ENCODE measurements around the gene LRRC25.

Gene LRRC25

DNA sequence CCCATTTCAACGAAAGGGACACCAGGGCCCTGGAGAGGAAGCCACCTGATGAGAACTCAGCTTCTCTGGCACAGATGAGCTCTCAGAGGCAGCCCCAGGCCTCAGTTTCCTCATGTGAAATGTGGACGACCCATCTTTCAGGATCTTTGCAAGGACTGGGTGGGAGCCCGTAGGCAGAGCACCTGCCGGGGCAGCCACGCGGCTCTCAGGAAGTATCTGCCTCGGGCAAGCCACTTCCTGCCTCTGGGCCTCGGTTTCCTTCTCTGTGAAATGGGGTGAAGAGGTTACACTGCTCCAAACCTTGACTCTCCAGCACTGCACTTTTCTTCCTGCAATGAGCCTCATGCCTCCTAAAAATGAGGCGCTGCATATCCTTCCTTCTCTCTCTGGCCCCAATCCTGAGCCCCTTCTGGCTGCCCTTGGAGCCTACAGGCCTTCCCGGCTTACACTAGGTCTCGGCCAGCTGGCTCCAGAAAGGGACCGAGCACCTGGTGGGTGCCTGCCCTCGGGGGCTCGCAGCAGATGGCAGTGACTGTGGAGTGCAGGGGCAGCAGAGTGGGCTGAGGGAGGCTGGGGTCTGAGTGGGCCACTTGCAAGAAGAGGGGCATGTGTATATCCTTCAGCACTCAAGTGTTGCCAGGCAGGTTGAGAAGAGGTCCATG lies 25.2 kb upstream of the LRRC25 start:
- no peak for TF ChIP-seq SIN3A (IDR thresholded peaks at IDR 0.05; ENCODE audit: borderline replicate concordance, insufficient read depth, low read length)
- TF ChIP-seq POLR2AphosphoS5 (IDR thresholded peaks at IDR 0.05; ENCODE audit: low read depth, low read length): no peak
- TF ChIP-seq TAF1 (IDR thresholded peaks at IDR 0.05; ENCODE audit: borderline replicate concordance, insufficient read depth, low read length): no peak
- no peak for TF ChIP-seq FOXP2 (optimal IDR thresholded peaks at IDR 0.05; ENCODE audit: borderline replicate concordance, extremely low read depth, extremely low read length, insufficient read depth)
- TF ChIP-seq, protein P1, sequence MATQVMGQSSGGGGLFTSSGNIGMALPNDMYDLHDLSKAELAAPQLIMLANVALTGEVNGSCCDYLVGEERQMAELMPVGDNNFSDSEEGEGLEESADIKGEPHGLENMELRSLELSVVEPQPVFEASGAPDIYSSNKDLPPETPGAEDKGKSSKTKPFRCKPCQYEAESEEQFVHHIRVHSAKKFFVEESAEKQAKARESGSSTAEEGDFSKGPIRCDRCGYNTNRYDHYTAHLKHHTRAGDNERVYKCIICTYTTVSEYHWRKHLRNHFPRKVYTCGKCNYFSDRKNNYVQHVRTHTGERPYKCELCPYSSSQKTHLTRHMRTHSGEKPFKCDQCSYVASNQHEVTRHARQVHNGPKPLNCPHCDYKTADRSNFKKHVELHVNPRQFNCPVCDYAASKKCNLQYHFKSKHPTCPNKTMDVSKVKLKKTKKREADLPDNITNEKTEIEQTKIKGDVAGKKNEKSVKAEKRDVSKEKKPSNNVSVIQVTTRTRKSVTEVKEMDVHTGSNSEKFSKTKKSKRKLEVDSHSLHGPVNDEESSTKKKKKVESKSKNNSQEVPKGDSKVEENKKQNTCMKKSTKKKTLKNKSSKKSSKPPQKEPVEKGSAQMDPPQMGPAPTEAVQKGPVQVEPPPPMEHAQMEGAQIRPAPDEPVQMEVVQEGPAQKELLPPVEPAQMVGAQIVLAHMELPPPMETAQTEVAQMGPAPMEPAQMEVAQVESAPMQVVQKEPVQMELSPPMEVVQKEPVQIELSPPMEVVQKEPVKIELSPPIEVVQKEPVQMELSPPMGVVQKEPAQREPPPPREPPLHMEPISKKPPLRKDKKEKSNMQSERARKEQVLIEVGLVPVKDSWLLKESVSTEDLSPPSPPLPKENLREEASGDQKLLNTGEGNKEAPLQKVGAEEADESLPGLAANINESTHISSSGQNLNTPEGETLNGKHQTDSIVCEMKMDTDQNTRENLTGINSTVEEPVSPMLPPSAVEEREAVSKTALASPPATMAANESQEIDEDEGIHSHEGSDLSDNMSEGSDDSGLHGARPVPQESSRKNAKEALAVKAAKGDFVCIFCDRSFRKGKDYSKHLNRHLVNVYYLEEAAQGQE (IDR thresholded peaks at IDR 0.05; ENCODE audit: insufficient read depth in 1 of 2, low read depth in 2 of 2, low read length in 2 of 2): no peak

DNA sequence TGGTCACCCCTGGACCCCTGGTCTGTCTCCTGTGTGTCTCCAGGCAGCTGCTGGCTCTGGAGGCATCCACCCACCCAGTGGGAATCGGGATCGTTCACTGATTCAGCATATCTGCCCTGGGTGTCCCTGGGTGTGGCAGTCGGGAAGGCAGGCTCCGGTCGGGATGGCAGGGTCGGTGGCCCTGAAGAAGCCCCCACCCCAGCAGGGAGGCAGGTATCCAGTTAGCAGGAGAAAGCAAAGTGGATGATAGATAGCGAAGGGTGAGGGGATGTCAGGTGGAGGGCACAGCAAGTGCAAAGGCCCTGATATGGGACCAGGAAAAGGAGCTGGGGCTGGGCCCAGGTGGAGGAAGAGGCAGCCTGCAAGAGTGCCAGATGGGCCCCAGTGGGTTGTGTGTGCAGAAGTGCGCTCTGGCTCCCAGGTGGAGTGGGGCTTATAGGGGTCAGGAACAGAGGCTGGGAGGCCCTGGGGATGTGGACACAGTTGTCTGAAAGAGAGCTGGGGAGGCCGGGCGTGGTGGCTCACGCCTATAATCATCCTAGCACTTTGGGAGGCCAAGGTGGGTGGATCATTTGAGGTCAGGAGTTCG lies 24.0 kb upstream of the LRRC25 start:
- TF ChIP-seq TAF1 (IDR thresholded peaks at IDR 0.05; ENCODE audit: borderline replicate concordance, insufficient read depth, low read length) (no peak), POLR2AphosphoS5 (IDR thresholded peaks at IDR 0.05; ENCODE audit: low read depth, low read length) (no peak), FOXP2 (optimal IDR thresholded peaks at IDR 0.05; ENCODE audit: borderline replicate concordance, extremely low read depth, extremely low read length, insufficient read depth) (no peak), SIN3A (IDR thresholded peaks at IDR 0.05; ENCODE audit: borderline replicate concordance, insufficient read depth, low read length) (no peak)
- TF ChIP-seq, protein P1 (IDR thresholded peaks at IDR 0.05; ENCODE audit: insufficient read depth in 1 of 2, low read depth in 2 of 2, low read length in 2 of 2): no peak

DNA sequence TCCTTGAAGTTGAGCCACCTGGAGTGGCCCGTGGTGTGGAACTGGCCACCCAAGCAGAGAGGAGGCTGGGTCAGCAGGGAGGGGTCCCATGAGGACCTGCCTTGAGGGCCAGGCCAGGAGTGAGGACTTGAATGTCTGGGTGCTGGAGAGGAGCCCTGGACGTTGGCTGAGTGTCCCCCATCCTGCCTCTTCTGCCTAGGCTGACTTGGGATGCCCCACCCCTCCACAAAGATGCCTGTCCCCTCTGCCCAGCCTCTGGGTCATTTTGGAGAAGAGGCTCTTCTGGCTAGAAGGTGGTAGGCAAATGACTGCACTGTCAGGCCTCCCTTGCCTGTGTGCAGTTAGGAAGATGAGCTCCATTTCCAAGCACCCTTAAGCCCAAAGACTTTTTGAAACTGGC lies 23.5 kb upstream of the LRRC25 start:
- TF ChIP-seq SIN3A (IDR thresholded peaks at IDR 0.05; ENCODE audit: borderline replicate concordance, insufficient read depth, low read length) (no peak), TAF1 (IDR thresholded peaks at IDR 0.05; ENCODE audit: borderline replicate concordance, insufficient read depth, low read length) (no peak), POLR2AphosphoS5 (IDR thresholded peaks at IDR 0.05; ENCODE audit: low read depth, low read length) (no peak), FOXP2 (optimal IDR thresholded peaks at IDR 0.05; ENCODE audit: borderline replicate concordance, extremely low read depth, extremely low read length, insufficient read depth) (no peak)
- TF ChIP-seq, protein P1 (IDR thresholded peaks at IDR 0.05; ENCODE audit: insufficient read depth in 1 of 2, low read depth in 2 of 2, low read length in 2 of 2): no peak

DNA sequence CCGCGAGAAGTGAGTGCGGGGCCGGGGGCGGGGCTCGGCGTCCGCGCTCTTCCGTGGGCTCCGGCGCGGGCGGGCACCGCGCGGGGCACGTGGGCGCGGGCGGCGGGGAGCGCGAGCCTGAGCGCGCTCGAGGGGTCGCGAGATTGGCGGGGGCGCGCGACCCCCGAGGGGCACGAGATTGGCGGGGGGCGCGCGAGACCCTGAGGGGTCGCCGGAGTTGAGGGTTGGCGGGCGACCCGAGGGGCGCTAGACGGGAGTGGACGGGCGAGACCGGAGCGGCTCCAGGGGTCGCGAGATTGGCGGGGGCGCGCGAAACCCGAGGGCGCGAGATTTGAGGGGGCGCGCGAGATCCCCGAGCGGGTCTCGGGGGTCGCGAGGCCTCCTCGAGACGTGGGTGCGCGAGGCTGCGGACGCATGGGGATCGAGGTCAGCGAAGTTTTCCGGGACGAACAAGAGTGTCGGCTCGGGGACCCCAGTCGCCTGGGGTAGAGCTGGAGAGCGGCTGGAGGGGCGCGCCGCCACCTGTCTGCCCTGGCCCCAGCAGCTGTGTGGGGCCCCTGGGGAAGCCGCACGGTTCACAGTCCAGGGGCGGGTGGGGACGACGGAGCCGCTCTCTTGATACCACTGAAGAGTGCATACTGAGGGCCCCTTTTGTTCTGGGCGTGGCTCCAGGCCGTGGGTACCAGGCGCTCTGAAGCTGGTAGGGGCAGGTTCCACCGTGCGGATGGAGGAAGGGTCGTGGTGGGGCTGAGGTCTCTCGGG lies 22.5 kb upstream of the LRRC25 start:
- TF ChIP-seq FOXP2 (optimal IDR thresholded peaks at IDR 0.05; ENCODE audit: borderline replicate concordance, extremely low read depth, extremely low read length, insufficient read depth) (no peak), TAF1 (IDR thresholded peaks at IDR 0.05; ENCODE audit: borderline replicate concordance, insufficient read depth, low read length) (0 out of 2 replicates have a peak, but pooled peaks have one; percentile 18), SIN3A (IDR thresholded peaks at IDR 0.05; ENCODE audit: borderline replicate concordance, insufficient read depth, low read length) (0 out of 2 replicates have a peak, but pooled peaks have one; percentile 1)

DNA sequence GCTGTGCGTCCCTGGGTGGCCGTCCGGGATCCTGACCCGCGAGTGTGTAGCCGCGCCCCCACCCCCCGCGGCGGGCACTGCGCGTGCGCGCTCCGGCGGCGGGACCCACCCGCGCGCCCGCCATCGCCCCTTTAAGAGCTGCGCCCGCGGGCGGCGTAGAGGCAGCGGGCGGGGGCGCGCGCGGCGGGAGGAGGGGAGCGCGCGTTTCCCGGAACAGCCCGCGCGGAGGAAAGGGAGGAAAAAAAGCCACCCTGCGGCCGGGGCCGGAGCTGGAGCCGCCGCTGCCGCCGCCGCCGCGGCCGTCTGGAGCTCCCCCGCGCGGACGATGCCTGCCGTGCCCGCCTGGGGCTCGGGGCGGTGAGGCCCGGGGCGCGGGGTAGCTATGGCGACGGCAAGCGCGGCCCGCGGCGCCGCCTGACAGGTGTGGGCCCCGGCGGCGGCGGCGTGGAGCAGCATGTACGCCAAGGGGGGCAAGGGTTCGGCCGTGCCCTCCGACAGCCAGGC lies 21.8 kb upstream of the LRRC25 start, which contains the start of gene SSBP4:
TSS of gene SSBP4 (plus strand) at position 204 of the 504 bp plus-strand sequence. CDS start at position 455, 251 bp downstream.
- TF ChIP-seq, protein P1 (IDR thresholded peaks at IDR 0.05; ENCODE audit: insufficient read depth in 1 of 2, low read depth in 2 of 2, low read length in 2 of 2): no peak
- 0 out of 2 replicates have a peak, but pooled peaks have one; percentile 7 for TF ChIP-seq SIN3A (IDR thresholded peaks at IDR 0.05; ENCODE audit: borderline replicate concordance, insufficient read depth, low read length)
- peak; percentile 28 for TF ChIP-seq FOXP2 (optimal IDR thresholded peaks at IDR 0.05; ENCODE audit: borderline replicate concordance, extremely low read depth, extremely low read length, insufficient read depth)
- TF ChIP-seq TAF1 (IDR thresholded peaks at IDR 0.05; ENCODE audit: borderline replicate concordance, insufficient read depth, low read length): peak; percentile 68
- TF ChIP-seq POLR2AphosphoS5 (IDR thresholded peaks at IDR 0.05; ENCODE audit: low read depth, low read length): no peak

Measured in PFSK-1 (cell line).